Measurements from ENCODE around the gene TLCD5.

TLCD5 gene

GRCh38 chr11:120338107-120338933 is 13.2 kb downstream of the TLCD5 start:
- no peak for DNase-seq

DNA sequence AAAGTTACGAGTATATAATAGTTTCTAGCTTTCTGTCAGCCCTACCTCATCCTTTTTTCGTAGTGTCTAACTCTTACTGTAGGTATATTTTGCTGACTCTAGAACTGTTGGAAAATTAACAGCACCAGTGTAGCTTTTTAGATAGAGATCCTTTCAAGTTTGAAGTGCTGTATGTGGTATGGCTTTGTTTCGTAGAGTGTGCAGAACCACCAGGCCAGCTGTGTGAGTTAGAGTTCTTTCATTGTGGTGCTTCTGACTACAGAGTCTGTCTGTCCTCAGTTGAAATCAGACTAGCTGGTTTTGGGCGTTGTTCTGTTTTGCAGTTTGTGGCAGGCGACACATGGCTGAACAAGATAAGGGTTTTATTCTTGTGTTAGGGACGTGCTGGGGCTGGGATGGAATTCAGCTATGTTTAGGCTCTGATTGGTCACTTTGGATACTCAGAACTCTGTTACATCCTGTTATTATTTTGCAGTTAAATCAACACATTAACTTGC is 14.3 kb downstream of the TLCD5 start:
- no peak for DNase-seq

DNA sequence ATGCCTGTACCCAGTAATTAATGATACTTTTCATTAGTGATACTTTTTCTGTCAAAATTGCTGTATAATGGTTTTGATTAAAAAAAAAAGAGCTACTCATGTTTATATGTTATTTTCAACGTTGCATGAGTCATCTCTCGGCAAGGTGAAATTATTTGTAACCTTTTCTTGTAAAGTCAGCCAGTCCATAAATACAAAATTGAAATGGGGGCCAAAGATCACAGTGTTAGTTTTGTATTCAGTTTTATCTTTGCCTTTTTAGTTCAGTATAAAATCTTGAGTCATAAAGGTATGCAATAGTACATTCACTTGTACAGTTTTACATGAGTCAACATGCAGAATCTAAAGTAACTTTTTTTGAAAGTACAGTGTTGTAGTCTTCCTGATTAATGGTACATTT is 15.4 kb downstream of the TLCD5 start:
- no peak for DNase-seq

DNA sequence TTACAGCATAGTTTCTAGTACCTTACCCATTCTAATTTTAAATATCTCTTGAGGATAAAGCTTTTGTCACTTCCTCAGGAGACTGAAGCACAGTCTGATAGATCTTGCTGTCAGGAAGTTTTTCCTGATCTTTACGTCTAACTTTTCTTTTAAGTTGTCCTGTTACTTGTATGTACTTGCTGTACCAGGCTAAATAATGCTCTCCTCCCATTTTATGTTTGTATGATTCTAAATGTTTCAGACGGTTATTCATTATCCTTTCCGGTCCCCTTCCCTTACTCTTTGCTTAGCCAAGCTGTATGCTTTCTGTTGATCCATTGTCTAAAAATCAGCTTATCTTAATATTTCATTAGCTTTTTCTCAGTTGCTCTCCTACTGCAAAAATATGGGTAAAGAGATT is 17.1 kb downstream of the TLCD5 start:
- DNase-seq = no peak

GRCh38 chr11:120342678-120343077 is 17.6 kb downstream of the TLCD5 start:
- DNase-seq = no peak

- DNase-seq = no peak
Measured at GRCh38 chr11:120343429-120343828, 18.3 kb downstream of the TLCD5 start.

- DNase-seq = no peak
Measured at GRCh38 chr11:120344302-120345004, 19.4 kb downstream of the TLCD5 start.

GRCh38 chr11:120346233-120346632 is 21.1 kb downstream of the TLCD5 start:
- DNase-seq = no peak

GRCh38 chr11:120350637-120351036 is 25.5 kb downstream of the TLCD5 start:
- no peak for DNase-seq

DNA sequence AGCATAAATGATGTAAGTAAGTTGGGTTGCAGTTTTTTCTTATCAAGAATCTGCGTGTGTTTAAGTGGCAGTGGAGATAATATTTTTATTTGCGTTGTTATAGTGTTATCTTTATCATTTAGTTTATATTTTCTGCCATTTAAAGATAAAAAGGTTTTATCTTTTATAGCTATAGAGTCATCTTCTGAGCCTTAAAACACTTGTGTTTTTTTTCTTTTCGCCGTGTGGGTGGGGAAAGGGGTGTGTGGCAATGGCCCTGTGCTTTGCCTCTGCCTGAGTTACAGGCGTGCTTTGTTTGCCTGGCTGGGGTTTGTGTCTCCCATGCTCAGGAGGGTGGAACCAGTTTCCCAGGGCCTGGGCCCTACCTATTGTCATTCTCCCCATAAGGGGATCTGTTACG is 27.3 kb downstream of the TLCD5 start:
- no peak for DNase-seq

- no peak for DNase-seq
Measured at GRCh38 chr11:120354068-120354467, 29.0 kb downstream of the TLCD5 start.

DNA sequence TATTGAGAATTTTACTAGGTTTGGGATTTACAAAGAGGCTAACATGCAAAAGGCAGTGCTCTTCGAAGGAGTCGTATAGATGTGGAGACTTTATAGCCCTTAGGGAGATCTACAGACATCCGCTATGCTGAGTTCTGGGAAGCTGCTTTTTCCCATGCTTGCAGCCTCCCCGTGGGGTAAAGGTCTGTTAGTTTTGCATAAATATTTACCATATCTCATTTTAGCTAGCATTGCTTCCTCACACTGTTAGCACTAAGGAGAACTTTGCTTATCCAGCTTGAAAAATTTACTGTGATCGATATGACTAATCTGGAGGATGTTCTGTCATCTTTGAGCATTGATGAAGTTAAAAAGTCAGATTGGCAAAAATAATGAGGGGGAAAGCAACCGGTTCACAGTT is 29.7 kb downstream of the TLCD5 start:
- DNase-seq = no peak

DNA sequence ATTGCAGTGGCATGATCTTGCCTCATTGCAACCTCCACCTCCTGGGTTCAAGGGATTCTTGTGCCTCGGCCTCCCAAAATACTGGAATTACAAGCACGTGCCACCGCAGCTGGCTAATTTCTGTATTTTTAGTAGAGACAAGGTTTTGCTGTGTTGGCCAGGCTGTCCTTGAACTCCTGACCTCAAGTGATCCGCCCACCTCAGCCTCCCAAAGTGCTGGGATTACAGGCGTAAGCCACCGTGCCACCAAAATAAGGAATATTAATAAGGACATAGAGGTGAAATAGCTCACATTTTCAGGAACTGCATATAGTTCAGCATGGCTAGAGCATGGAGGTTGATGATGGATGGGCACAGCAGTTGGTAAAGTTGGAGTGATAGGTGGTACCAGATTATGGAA is 32.5 kb downstream of the TLCD5 start:
- no peak for DNase-seq

GRCh38 chr11:120358729-120359128 is 33.6 kb downstream of the TLCD5 start:
- DNase-seq = no peak

GRCh38 chr11:120363436-120363835 is 38.3 kb downstream of the TLCD5 start:
- no peak for DNase-seq

DNA sequence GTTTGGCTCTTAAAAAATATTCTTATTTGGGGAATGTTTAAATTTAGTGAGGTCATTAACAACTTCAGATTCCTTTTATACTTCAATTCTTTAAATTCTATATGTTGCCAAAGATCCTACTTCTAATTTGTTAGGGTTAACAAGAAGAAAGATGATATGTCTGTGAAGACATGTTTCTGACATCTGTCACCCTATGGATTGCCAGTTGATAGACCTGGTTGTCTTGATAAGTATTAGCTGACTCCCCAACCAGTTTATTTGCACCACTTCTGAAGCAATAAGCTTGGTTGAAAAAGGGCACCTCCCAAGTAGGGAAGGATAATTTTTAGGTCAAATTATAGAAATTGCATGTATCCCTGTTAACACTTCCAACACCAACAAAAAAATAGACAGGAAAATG is 40.4 kb downstream of the TLCD5 start:
- no peak for DNase-seq

DNA sequence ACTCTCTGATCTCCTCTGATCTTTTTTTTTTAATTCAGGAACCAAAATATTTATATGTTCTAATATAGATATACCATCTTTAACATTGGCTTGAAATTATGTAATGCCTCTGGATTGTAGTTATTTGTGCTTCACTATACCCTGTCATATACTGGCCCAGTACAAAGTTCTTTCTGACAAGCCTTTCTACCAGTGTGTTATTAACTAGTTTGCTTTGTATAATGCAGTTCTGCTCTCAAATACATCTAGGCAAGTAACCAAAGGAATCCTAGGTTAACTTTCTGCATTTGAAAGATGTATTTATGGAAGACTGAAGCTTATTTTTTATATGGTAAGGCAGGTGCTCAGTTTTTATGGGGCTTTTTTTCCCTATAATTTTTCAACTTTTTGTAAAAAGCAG is 47.2 kb downstream of the TLCD5 start:
- no peak for DNase-seq

DNA sequence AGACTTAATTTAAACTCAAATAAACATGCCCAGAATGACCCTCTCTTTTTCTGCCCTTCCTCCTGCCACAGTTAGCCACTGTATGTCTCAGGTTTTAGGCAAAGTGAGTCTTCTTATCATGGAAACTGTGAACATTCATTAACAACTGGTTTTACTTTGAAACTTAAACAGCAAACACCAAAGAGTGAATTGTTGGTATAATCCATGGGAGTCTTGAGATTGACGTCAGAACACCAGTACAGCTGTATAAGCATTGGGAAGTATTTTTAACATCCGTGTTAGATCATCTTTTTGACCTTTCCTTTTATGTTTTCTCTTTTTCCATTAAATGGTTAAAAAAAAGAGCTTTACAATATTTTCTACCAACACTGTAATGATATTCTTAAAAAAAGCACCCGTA is 50.0 kb downstream of the TLCD5 start:
- no peak for DNase-seq

DNA sequence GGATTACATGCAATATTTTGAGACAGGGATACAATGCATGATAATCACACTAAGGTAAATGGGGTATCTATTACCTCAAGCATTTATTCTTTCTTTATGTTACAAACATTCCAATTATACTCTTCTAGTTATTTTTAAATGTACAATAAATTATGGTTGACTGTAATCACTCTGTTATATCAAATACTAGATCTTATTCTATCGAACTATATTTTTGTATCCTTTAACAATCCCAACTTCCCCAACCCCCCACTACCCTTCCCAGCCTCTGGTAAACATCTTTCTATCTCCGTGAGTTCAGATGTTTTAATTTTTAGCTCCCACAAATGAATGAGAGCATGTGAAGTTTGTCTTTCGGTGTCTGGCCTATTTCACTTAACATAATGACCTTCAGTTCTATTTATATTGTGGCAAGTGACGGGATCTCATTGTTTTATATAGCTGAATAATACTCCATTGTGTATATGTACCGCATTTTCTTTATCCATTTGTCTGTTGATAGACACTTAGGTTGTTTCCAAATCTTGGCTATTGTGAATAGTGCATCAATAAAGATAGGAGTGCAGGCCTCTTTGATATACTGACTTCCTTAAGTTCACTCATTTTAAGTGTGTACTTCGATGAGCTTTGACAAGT is 51.6 kb downstream of the TLCD5 start:
- DNase-seq = no peak

DNA sequence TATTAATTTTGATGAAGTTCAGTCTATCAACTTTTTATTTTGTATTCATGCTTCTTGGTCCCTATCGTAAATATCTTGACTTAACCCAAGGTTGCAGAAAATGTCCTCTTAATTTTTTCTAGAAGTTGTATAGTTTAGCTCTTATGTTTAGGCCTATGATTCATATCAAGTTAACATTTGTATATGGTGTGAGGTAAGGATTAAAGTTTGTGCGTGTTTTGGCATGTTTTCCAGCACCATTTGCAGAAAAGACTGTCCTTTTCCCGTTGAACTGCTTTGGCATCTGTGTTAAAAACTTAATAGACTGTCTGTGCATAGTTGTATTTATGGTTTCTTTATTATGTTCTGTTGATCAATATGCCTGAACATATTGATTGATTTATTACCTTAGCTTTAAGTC is 53.4 kb downstream of the TLCD5 start:
- DNase-seq = no peak

DNA sequence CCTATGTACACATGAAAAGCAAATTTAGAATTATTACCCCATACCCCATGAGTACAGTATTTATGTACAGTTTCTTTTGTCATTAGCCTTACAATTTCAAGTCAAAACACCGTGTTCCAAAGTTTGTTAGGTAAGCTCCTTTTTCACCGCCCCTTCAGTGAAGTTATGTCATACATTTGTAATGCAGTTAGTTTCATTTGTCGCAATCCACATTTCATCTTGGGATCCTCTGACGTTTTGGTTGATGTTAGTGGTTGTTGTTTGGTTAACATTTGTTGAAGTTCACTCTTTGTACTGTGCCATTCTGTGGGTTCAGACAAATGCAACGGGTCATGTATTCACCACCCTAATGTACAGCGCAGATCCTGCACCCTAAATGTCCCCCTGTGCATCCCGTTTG is 56.3 kb downstream of the TLCD5 start:
- DNase-seq = no peak

Data from NCI-H446 (cell line).